HTR-8/SVneo (cell line): ENCODE results near the gene ARHGEF4.

ENCODE experiments used
- DNase-seq: peaks from one replicate; pipeline ENCODE4 v3.0.0; 2011; ENCODE audit warnings: low spot score, mixed read lengths; ENCODE audit not compliant: insufficient read length
- FAIRE-seq: peaks from 2 replicates; lab custom pipeline; 2011; peaks lifted over from hg19 to GRCh38; lab: Jason Lieb, UNC

The ARHGEF4 gene, protein sequence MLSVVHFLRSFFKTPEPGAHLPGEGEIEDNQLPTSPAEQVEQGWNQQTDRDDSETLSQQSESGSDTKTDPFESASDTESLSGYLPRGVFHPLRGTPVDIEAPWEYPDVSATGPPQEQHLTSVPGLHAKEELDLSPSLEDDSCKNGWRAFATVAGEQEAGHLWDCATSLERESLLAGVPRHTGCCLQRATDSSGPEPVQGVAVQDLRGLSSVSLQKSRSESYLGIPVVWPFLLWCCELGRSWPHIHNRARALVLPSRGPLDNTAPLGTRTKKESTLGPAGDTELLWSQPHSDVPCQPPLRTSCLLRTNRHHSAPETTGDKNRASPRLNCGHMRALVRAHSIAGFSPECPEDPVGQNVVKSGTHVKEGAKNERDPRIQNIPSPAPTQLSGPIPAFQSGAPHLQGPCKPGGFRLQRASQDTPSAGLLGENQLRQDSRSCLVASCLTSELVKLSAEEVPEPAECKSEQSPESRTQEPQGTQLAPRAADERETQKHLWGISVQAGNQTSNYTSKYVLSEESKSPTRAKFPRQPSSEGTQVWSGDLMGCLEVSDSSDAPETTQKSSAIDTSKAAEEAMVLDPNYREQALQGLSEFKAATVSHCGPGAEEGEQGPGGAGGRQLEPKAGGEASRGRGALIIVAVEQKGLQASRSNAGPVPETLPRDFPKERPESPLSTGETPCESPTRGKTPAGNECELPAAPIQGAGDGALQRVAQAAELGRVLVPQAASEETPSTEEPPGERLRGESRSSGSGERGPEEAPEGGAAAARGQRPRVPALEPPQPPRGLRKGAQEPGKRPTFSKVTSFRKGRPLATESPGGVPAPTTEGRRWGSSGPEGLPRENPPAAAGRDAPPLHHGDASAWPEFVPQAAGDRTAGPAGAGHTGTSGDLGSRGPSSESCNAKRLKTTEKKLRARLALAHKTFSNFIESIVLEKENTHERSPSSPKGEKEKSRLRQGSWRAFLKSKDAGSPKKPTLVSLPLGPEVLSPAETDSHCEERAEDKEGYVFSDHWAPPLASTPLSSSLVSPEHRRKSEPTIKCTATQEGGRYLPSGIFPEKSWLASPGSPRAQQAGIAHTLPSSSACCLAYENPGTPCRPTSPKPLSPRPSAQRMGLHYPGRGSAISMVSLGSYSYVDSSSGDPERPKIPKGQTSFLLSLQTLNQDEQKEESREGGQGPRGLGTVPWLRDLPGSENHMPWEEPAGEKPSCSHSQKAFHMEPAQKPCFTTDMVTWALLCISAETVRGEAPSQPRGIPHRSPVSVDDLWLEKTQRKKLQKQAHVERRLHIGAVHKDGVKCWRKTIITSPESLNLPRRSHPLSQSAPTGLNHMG (N-terminal part only)

GRCh38 chr2:130836501-130837174, at the start of gene ARHGEF4:
Gene ARHGEF4, plus strand, starts transcription at chr2:130836914. Its CDS starts 40 bp downstream, at chr2:130836954.
- peak; percentile 62 for DNase-seq
- FAIRE-seq: peak; percentile 4

- FAIRE-seq (no peak), DNase-seq (no peak)
Observed at GRCh38 chr2:130787841-130788240, 48.9 kb upstream of the ARHGEF4 start.

GRCh38 chr2:130790312-130790711, 46.4 kb upstream of the ARHGEF4 start:
- DNase-seq (no peak), FAIRE-seq (no peak)

DNA sequence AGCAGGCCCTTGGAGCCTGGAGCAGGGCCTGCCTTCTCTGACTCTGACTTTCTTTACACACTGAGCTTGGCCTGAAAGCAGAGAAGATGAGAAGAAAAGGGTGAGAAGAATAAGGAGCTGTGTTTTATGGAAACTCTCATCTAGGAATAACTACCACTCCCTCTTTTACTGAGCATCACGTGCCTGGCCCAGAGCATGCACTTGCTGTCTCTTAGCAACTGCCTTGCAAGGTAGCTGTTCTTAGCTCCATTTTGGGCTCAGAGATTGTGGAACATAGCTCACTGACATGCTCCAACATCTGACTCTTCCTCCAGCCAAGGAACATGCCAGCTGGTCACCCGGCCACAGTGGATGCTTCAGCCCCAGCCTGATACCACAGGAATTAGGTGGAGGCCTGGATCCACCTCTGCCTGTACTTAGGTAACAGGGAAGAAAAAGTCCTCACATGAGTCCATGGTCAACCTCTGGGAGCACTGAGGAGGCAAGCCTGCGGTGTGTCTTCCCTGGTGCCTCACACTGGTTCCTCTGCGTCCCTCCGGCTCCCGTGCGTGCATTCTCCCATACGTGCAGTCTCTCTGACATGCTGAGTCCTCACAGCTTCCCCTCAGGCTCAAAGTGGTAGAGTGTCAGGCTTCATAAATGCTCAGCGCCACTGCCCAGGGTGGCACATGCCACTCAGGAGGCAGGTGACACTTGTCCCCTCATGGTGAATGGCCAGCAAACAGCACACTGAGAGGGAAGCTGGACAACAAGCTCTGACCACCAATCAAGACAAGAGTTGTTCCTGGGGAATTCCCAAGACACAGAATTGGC, 45.7 kb upstream of the ARHGEF4 start:
- DNase-seq: no peak
- FAIRE-seq: no peak

DNA sequence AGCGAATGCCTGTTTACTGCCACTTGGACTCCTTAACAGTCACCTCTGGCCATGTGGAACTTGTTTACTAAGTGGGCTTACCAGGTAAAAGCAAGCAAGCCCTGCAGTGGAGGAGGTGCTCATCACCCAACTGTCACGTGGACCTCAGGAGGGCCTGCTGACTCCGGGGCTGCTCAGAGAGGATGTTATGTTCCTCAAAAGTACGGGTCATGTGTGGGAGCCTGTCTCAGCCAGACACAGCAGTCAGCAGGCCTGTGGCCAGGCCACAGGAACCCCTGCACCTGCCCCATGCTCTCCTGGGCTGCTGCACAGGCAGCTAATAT, 45.1 kb upstream of the ARHGEF4 start:
- DNase-seq (no peak), FAIRE-seq (no peak)

DNA sequence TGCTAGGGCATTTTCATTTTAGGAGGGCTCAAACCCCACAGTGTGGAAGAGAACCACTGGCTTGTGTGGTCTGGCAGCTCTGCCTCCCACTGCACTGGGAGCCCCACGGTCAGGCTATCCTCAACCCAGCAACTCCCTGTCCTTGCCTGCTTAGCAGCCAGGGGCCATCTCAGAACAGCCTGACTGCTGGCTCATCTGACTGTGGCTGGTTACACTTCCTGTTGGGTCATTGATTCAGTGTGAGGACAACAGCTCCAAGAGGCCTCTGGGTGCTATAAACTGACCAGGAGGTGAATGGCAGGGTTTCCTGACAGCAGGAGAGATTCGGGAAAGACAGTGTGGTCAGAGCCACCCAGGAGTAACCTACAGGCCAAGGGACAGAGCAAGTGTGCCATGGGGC, 41.3 kb upstream of the ARHGEF4 start:
- FAIRE-seq: no peak

GRCh38 chr2:130796290-130796689, 40.4 kb upstream of the ARHGEF4 start:
- DNase-seq (no peak), FAIRE-seq (no peak)

More for the DNA sequence above, 41.3 kb upstream of the ARHGEF4 start:
- DNase-seq: no peak

GRCh38 chr2:130797493-130798435, 39.0 kb upstream of the ARHGEF4 start:
- DNase-seq (peak; percentile 86), FAIRE-seq (peak; percentile 92)

DNA sequence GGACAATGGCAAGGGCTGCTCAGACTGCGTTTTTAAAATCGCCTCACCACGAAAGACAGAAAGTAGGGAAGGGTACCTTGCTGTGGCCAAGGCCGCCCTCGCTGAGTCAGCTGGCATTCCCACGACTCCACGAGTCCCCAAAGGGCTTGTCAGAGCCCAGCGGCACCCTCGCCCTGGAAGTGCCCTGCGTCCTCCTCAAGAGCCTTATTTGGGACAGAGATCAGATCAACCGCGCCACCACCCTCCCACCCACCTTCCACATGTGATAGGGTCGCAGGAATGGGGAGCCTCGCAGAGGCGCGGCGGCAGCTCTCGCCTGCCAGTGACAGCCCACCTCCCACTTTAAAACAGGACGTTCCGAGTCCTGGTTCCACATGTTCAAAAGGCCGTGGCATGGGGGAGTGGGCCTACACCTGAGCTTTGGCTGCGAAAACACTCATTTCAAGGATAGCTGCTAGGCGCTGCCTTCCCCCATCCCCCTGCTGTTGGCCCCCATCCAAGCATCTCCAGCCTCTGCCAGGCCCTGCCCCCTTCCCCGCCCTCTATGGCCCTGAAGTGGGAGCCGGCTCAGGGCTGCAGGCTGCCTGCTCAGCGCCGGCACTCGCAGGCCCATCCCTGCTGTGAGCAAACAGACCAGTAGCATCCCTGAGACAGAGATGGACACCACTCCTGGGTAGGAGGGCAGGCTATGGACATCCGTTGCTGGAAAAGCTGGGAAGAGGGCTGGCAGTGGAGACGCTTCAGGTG, 38.1 kb upstream of the ARHGEF4 start:
- FAIRE-seq (no peak), DNase-seq (no peak)

GRCh38 chr2:130799295-130799694, 37.4 kb upstream of the ARHGEF4 start:
- FAIRE-seq (no peak), DNase-seq (no peak)

- DNase-seq (no peak), FAIRE-seq (no peak)
Observed at GRCh38 chr2:130805613-130806012, 31.1 kb upstream of the ARHGEF4 start.

GRCh38 chr2:130806370-130806769, 30.3 kb upstream of the ARHGEF4 start:
- no peak for FAIRE-seq
- no peak for DNase-seq

GRCh38 chr2:130807659-130808385, 28.9 kb upstream of the ARHGEF4 start:
- DNase-seq (no peak), FAIRE-seq (no peak)

GRCh38 chr2:130808482-130809268, 28.0 kb upstream of the ARHGEF4 start:
- no peak for FAIRE-seq
- DNase-seq: no peak

- FAIRE-seq (no peak), DNase-seq (no peak)
Observed at GRCh38 chr2:130810490-130810889, 26.2 kb upstream of the ARHGEF4 start.

DNA sequence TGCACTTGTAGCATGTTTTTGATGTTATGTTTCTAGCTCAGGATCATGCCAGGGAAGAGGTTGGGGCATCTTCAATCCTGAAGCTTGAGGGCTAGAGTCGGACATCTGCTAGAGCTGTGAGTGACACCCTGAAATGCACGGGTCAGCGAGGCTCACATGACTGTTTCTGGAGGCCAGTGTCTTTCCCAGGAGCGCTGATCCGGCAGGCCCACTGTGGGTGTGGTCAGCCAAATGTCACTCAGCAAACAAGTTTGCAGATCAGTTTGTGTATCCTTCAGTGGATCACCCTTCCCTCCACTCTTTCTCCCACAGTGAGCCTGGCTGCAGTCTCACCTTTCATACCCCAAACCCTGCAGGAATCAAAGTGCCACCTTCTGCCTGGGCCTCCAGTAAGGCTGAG, 23.0 kb upstream of the ARHGEF4 start:
- DNase-seq (no peak), FAIRE-seq (no peak)
